HL-60 (cell line): ENCODE results near the gene AGPAT2.

Experiments used
- DNase-seq, 2 experiments: peaks; one replicate each; pipeline ENCODE4 v3.0.0-alpha.2; 2010 to 2020; ENCODE audit warnings: low read depth in 1 of 2, low spot score in 1 of 2
- H3K27ac ChIP-seq: fragments of 250-450 bp; sonication (Bioruptor Pico); replicated peaks from 2 replicates; pipeline ENCODE4 v1.5.1; 2020; ENCODE audit warnings: mild to moderate bottlenecking, moderate library complexity
- H3K27me3 ChIP-seq: fragments of 250-450 bp; sonication (Bioruptor Pico); 2 replicates; pipeline ENCODE4 v1.5.1; 2021; ENCODE audit warnings: mild to moderate bottlenecking, moderate library complexity; ENCODE audit not compliant: insufficient read depth, poor library complexity, severe bottlenecking
- H3K4me3 ChIP-seq: replicated peaks from 2 replicates; pipeline ENCODE4 v1.5.1; 2011; ENCODE audit warnings: mild to moderate bottlenecking, control low read depth, low read length; ENCODE audit not compliant: insufficient read depth
- GABPA ChIP-seq: IDR thresholded peaks from 2 replicates; pipeline ENCODE4 v1.6.1; 2012; ENCODE audit warnings: low read depth
- POLR2AphosphoS5 ChIP-seq: IDR thresholded peaks from 2 replicates; pipeline ENCODE4 v1.6.1; 2012; ENCODE audit warnings: low read depth
- SPI1 ChIP-seq: IDR thresholded peaks from 2 replicates; pipeline ENCODE4 v1.6.1; 2012; ENCODE audit warnings: low read depth, mild to moderate bottlenecking, borderline replicate concordance
- TF ChIP-seq, protein P1 (sequence below): IDR thresholded peaks from 2 replicates; pipeline ENCODE4 v1.6.1; 2012; ENCODE audit warnings: low read depth; ENCODE audit not compliant: insufficient replicate concordance
- TF ChIP-seq, protein P2 (sequence below): IDR thresholded peaks from one replicate; pipeline ENCODE4 v1.5.1; 2011; ENCODE audit warnings: low read length, control low read depth, inconsistent platforms; ENCODE audit not compliant: insufficient read depth

AGPAT2 gene

DNA sequence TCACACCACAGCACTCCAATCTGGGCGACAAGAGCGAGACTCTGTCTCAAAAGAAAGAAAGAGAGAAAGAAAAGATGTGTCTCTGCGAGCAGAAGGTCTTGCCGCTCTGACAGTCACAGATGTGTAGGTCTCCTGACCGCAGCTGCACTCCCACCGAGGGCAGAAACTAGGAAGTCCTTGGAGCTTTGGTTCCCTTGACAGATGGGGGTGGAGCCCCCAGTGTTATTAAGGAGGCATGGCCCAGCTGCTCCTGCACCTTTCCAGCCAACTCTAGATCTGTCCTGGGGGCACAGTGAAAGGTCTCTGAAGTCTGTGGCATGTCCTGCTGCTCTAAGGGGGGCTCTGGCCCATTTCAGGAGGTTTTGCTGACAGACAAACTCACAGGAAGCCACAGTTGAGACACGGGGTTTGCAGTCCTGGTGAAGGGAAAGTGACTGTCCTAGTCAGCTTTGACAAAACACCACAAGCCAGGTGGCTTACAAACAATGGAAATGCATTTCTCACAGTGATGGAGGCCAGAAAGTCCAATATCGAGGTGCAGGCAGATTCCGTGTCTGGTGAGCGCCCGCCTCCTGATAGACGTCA, 16.1 kb upstream of the AGPAT2 start:
- Histone ChIP-seq H3K27ac (no peak overlapping the region), H3K27me3 (no peaks in the 10 kb centered on the region), H3K4me3 (no peak overlapping the region)
- TF ChIP-seq, protein P1, sequence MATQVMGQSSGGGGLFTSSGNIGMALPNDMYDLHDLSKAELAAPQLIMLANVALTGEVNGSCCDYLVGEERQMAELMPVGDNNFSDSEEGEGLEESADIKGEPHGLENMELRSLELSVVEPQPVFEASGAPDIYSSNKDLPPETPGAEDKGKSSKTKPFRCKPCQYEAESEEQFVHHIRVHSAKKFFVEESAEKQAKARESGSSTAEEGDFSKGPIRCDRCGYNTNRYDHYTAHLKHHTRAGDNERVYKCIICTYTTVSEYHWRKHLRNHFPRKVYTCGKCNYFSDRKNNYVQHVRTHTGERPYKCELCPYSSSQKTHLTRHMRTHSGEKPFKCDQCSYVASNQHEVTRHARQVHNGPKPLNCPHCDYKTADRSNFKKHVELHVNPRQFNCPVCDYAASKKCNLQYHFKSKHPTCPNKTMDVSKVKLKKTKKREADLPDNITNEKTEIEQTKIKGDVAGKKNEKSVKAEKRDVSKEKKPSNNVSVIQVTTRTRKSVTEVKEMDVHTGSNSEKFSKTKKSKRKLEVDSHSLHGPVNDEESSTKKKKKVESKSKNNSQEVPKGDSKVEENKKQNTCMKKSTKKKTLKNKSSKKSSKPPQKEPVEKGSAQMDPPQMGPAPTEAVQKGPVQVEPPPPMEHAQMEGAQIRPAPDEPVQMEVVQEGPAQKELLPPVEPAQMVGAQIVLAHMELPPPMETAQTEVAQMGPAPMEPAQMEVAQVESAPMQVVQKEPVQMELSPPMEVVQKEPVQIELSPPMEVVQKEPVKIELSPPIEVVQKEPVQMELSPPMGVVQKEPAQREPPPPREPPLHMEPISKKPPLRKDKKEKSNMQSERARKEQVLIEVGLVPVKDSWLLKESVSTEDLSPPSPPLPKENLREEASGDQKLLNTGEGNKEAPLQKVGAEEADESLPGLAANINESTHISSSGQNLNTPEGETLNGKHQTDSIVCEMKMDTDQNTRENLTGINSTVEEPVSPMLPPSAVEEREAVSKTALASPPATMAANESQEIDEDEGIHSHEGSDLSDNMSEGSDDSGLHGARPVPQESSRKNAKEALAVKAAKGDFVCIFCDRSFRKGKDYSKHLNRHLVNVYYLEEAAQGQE, result no peak
- TF ChIP-seq SPI1, result peak; percentile 71; the same call in 1 of the 2 replicates
- peak in 1 of 2 experiments; percentile 82 for DNase-seq

DNA sequence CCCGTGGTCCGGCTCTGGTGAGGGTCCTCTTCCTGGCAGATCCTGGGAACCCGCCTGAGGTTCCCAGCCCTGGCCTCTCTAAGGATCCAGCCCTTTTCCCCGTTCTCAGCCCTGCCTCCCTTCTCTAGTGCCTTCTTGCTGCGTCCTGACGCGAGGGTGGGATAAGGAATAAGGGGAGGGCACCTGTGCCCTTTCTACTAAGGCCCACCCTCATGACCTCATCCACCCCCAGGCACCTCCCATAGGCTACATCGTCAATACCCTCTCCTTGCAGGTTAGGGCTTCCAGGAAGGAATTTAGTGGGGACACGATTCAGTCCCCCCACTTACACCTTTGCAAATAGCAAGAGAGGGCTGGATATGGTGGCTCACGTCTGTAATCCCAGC, 14.4 kb upstream of the AGPAT2 start:
- TF ChIP-seq, protein P2, sequence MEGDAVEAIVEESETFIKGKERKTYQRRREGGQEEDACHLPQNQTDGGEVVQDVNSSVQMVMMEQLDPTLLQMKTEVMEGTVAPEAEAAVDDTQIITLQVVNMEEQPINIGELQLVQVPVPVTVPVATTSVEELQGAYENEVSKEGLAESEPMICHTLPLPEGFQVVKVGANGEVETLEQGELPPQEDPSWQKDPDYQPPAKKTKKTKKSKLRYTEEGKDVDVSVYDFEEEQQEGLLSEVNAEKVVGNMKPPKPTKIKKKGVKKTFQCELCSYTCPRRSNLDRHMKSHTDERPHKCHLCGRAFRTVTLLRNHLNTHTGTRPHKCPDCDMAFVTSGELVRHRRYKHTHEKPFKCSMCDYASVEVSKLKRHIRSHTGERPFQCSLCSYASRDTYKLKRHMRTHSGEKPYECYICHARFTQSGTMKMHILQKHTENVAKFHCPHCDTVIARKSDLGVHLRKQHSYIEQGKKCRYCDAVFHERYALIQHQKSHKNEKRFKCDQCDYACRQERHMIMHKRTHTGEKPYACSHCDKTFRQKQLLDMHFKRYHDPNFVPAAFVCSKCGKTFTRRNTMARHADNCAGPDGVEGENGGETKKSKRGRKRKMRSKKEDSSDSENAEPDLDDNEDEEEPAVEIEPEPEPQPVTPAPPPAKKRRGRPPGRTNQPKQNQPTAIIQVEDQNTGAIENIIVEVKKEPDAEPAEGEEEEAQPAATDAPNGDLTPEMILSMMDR, result no peak
- TF ChIP-seq POLR2AphosphoS5, result no peak
- TF ChIP-seq SPI1, result no peak
- TF ChIP-seq, protein P1, result no peak
- no peak for TF ChIP-seq GABPA
- H3K4me3 ChIP-seq, result no peak overlapping the region
- H3K27me3 ChIP-seq, result no peaks in the 10 kb centered on the region
- no peak for DNase-seq
- no peak overlapping the region for H3K27ac ChIP-seq

DNA sequence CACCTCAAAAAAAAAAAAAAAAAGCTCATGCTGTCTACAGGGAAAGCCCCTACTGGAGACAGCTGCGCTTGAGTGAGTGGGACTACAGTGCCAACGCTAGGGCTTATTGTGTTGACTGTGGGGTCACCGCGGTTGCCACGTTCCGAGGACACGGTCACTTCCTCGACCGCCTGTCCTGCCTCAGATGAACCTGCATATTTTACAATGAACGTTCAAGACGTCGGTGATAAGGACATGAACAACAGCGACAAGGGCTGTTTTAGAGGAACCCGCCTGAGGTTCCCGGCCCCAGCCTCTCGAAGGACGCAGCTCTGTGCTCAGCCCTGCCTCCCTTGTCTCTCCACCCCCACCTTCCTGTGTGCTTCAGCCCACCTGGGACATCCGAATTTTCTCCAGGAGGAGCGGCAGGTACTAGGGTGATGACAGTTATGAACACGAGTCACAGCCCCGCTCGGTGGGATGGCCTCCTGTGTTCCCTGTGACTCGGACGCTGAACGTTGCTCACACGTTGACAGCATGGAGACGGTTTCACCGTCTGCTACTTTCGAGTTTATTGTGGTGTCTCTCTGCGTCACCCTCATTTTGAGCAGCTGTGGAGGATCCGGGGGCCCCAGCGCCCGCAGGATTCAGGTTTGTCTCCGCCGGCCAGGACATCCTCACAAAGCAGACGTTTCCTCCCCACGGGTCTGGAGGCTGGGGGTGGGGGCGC, 13.9 kb upstream of the AGPAT2 start:
- no peak overlapping the region for H3K27ac ChIP-seq
- TF ChIP-seq POLR2AphosphoS5 (no peak), SPI1 (no peak)
- TF ChIP-seq, protein P1, result no peak
- no peaks in the 10 kb centered on the region for H3K27me3 ChIP-seq
- H3K4me3 ChIP-seq, result no peak overlapping the region
- no peak for DNase-seq

DNA sequence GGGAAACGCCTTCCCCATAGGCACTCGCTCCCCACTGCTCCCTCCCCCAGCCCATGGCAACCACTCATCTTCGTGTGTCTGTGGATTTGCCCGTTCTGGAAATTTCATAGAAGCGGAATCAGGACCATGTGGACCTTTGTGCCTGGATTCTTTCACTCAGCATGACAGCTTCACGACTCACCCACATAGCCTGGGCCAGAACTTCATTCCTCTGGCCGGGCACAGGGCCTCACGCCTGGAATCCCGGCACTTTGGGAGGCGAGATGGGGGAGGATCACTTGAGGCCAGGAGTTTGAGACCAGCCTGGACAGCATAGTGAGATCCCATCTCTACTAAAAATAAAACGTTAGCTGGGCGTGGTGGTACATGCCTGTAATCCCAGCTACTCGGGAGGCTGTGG, 13.0 kb upstream of the AGPAT2 start:
- Histone ChIP-seq H3K27ac (no peak overlapping the region), H3K27me3 (no peaks in the 10 kb centered on the region), H3K4me3 (no peak overlapping the region)
- no peak for DNase-seq
- no peak for TF ChIP-seq SPI1
- no peak for TF ChIP-seq GABPA
- TF ChIP-seq, protein P1, result no peak
- no peak for TF ChIP-seq POLR2AphosphoS5
- TF ChIP-seq, protein P2, result no peak
